ENCODE measurements around the gene SYT12. TPM values are rescaled to one million over a fixed set of nuclear protein-coding genes. Genes with fewer than 3 reads are reported as not detected.

SYT12 gene
- total RNA-seq, 1 experiment from 2014 or later = 4.6 TPM

GRCh38 chr11:67076202-67076601 is 53.3 kb downstream of the SYT12 start (continued):
- TF ChIP-seq ZNF416 (CRISPR knock-in tag; IDR thresholded peaks at IDR 0.05) (no peak), ZNF396 (CRISPR knock-in tag; IDR thresholded peaks at IDR 0.05; ENCODE audit: borderline replicate concordance) (no peak), KAT7 (CRISPR knock-in tag; IDR thresholded peaks at IDR 0.05; ENCODE audit: borderline replicate concordance) (no peak), GRHL2 (CRISPR knock-in tag; IDR thresholded peaks at IDR 0.05; ENCODE audit: insufficient replicate concordance, severe bottlenecking) (no peak), FOXJ3 (CRISPR knock-in tag; IDR thresholded peaks at IDR 0.05; ENCODE audit: borderline replicate concordance) (no peak)

GRCh38 chr11:67079065-67079705 is 56.3 kb downstream of the SYT12 start:
- ChIA-PET CTCF (interaction anchor here (3.8 kb wide), 1 partner anchor 24 kb away, joined by 42 read pairs; the partner anchor contains the start of gene RHOD), POLR2A (interaction anchor here (0.5 kb wide), 1 partner anchor 65 kb away, joined by 3 read pairs; no protein-coding TSS in a partner anchor)
- DNase-seq (ENCODE audit: low spot score) (no peak), ATAC-seq (no peak)
- Mint-ChIP-seq H3K27me3 (ENCODE audit: low read depth) (no peaks in the 10 kb centered on the region; the same call in 1 of the 2 replicates), H3K4me3 (no peak overlapping the region), H3K27ac (0 out of 2 replicates have a peak overlapping the region, but pooled peaks have one; percentile 32), H3K4me1 (peaks cover 27% of the 10 kb centered on the region), H3K9me3 (no peaks in the 10 kb centered on the region), H3K36me3 (no peaks in the 10 kb centered on the region)
- TF ChIP-seq ZNF263 (CRISPR knock-in tag; IDR thresholded peaks at IDR 0.05; ENCODE audit: low read depth) (no peak), AFF4 (CRISPR knock-in tag; IDR thresholded peaks at IDR 0.05; ENCODE audit: borderline replicate concordance) (no peak), CREB1 (CRISPR knock-in tag; IDR thresholded peaks at IDR 0.05) (no peak), SOX15 (CRISPR knock-in tag; IDR thresholded peaks at IDR 0.05) (no peak), ELF4 (CRISPR knock-in tag; IDR thresholded peaks at IDR 0.05; ENCODE audit: low read depth) (no peak), NFE2L1 (CRISPR knock-in tag; IDR thresholded peaks at IDR 0.05) (no peak), ZNF219 (CRISPR knock-in tag; IDR thresholded peaks at IDR 0.05; ENCODE audit: borderline replicate concordance) (no peak), RELA (CRISPR knock-in tag; IDR thresholded peaks at IDR 0.05; ENCODE audit: borderline replicate concordance) (no peak), CREM (CRISPR knock-in tag; IDR thresholded peaks at IDR 0.05) (no peak), ZNF416 (CRISPR knock-in tag; IDR thresholded peaks at IDR 0.05) (no peak), FOXP1 (CRISPR knock-in tag; IDR thresholded peaks at IDR 0.05; ENCODE audit: borderline replicate concordance) (no peak), TEAD1 (CRISPR knock-in tag; IDR thresholded peaks at IDR 0.05) (no peak), ZNF317 (CRISPR knock-in tag; IDR thresholded peaks at IDR 0.05; ENCODE audit: borderline replicate concordance, low read depth) (no peak), ZNF121 (CRISPR knock-in tag; IDR thresholded peaks at IDR 0.05) (no peak), NR1H2 (CRISPR knock-in tag; IDR thresholded peaks at IDR 0.05) (no peak), MLX (CRISPR knock-in tag; IDR thresholded peaks at IDR 0.05) (no peak)
- TF ChIP-seq, protein P1, sequence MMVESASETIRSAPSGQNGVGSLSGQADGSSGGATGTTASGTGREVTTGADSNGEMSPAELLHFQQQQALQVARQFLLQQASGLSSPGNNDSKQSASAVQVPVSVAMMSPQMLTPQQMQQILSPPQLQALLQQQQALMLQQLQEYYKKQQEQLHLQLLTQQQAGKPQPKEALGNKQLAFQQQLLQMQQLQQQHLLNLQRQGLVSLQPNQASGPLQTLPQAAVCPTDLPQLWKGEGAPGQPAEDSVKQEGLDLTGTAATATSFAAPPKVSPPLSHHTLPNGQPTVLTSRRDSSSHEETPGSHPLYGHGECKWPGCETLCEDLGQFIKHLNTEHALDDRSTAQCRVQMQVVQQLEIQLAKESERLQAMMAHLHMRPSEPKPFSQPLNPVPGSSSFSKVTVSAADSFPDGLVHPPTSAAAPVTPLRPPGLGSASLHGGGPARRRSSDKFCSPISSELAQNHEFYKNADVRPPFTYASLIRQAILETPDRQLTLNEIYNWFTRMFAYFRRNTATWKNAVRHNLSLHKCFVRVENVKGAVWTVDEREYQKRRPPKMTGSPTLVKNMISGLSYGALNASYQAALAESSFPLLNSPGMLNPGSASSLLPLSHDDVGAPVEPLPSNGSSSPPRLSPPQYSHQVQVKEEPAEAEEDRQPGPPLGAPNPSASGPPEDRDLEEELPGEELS (CRISPR knock-in tag; IDR thresholded peaks at IDR 0.05) = no peak
- TF ChIP-seq, protein P2, sequence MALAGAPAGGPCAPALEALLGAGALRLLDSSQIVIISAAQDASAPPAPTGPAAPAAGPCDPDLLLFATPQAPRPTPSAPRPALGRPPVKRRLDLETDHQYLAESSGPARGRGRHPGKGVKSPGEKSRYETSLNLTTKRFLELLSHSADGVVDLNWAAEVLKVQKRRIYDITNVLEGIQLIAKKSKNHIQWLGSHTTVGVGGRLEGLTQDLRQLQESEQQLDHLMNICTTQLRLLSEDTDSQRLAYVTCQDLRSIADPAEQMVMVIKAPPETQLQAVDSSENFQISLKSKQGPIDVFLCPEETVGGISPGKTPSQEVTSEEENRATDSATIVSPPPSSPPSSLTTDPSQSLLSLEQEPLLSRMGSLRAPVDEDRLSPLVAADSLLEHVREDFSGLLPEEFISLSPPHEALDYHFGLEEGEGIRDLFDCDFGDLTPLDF (CRISPR knock-in tag; IDR thresholded peaks at IDR 0.05) = no peak
- TF ChIP-seq, protein P3, sequence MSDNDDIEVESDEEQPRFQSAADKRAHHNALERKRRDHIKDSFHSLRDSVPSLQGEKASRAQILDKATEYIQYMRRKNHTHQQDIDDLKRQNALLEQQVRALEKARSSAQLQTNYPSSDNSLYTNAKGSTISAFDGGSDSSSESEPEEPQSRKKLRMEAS (CRISPR knock-in tag; IDR thresholded peaks at IDR 0.05) = no peak

All from WTC11 (cell line).